ENCODE data around the gene RAPGEF6. TPM values are rescaled to one million over a fixed set of nuclear protein-coding genes. Genes with fewer than 3 reads are reported as not detected.
"Not testable (repeated sequence)": the region's sequence is repeated elsewhere in the genome, so short reads cannot be mapped to it uniquely, and the experiment has no call there.

RAPGEF6 gene
- total and polyA plus RNA-seq, 2 experiments from 2014 or later: 6.9 to 8.6 TPM

DNA sequence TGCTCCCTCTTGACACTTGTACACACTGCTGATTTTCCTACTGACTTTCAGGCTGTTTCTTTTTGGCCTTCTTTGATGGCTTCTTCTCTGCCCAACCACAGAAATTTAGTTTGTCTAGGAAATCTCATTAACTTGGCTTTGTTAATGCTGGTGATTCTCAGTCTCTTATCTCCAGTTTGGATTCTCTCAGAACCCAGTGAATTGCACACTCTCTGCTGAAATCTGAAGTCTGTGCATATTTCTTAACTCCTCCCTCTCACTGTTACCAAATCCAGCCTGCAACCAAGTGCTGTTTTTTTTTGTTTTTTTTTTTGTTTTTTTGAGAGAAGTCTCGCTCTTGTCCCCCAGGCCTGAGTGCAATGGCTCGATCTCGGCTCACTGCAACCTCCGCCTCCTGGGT lies 254.0 kb downstream of the RAPGEF6 start:
- no peaks in the 10 kb centered on the region for H3K9me2 ChIP-seq (ENCODE audit: insufficient read depth)
- WGBS, 2 experiments (ENCODE audit: low coverage in 1 of 2, low lambda C conversion rate in 2 of 2, missing lambda C conversion rate in 2 of 2): 97 to 98% methylated on average over 4 of the region's 4 CpGs
- in situ Hi-C loops (cut with MboI): loop anchor here (10.0 kb wide), 1 partner anchor 216 kb away; the partner anchor contains the start of gene HINT1
- H4K20me1 ChIP-seq (ENCODE audit: insufficient read depth): 0 out of 2 replicates have a peak, but pooled peaks cover 4% of the 10 kb centered on the region
- peaks cover 29% of the 10 kb centered on the region; the same call in 1 of the 2 replicates for H3K79me2 ChIP-seq (ENCODE audit: insufficient read depth)
- no peak overlapping the region for H3K27ac ChIP-seq
- no peak for TF ChIP-seq EZH2 (IDR thresholded peaks at IDR 0.05; ENCODE audit: insufficient read depth, poor library complexity, severe bottlenecking)
- no peak for TF ChIP-seq EZH2phosphoT487 (IDR thresholded peaks at IDR 0.05; ENCODE audit: insufficient read depth, low read depth)
- H3K4me2 ChIP-seq (ENCODE audit: unreplicated experiment): no peak overlapping the region
- no peak for DNase-seq
- 0 out of 2 replicates have a peak, but pooled peaks cover 7% of the 10 kb centered on the region for H3F3A ChIP-seq (ENCODE audit: insufficient read depth)
- no peak overlapping the region for H3K9ac ChIP-seq
- H3K36me3 ChIP-seq (ENCODE audit: low read depth): no peaks in the 10 kb centered on the region
- H3K4me1 ChIP-seq (ENCODE audit: insufficient read depth): 0 out of 2 replicates have a peak, but pooled peaks cover 8% of the 10 kb centered on the region
- no peak overlapping the region for H2AFZ ChIP-seq
- no peak overlapping the region for H3K4me3 ChIP-seq
- no peaks in the 10 kb centered on the region for H3K9me3 ChIP-seq (ENCODE audit: low read depth)
- H3K27me3 ChIP-seq (replicated peaks; ENCODE audit: insufficient read depth): no peaks in the 10 kb centered on the region

- peaks cover 33% of the 10 kb centered on the region; the same call in 1 of the 2 replicates for H3K79me2 ChIP-seq (ENCODE audit: insufficient read depth)
- not testable (repeated sequence) for H3F3A ChIP-seq (ENCODE audit: insufficient read depth); H4K20me1 ChIP-seq (ENCODE audit: insufficient read depth); DNase-seq; H3K27ac ChIP-seq; H3K4me2 ChIP-seq (ENCODE audit: unreplicated experiment); H3K9ac ChIP-seq; H3K4me1 ChIP-seq (ENCODE audit: insufficient read depth); H3K36me3 ChIP-seq (ENCODE audit: low read depth); H3K27me3 ChIP-seq (replicated peaks; ENCODE audit: insufficient read depth); H3K4me3 ChIP-seq; H3K9me2 ChIP-seq (ENCODE audit: insufficient read depth); H2AFZ ChIP-seq; H3K9me3 ChIP-seq (ENCODE audit: low read depth)
- in situ Hi-C loops (cut with MboI): loop anchor here (10.0 kb wide), 1 partner anchor 215 kb away; the partner anchor contains the start of gene HINT1
- WGBS, 2 experiments (ENCODE audit: low coverage in 1 of 2, low lambda C conversion rate in 2 of 2, missing lambda C conversion rate in 2 of 2): 92 to 95% methylated on average over 2 of the region's 2 CpGs
These were observed 254.8 kb downstream of the RAPGEF6 start for GRCh38 chr5:131380238-131380637.

DNA sequence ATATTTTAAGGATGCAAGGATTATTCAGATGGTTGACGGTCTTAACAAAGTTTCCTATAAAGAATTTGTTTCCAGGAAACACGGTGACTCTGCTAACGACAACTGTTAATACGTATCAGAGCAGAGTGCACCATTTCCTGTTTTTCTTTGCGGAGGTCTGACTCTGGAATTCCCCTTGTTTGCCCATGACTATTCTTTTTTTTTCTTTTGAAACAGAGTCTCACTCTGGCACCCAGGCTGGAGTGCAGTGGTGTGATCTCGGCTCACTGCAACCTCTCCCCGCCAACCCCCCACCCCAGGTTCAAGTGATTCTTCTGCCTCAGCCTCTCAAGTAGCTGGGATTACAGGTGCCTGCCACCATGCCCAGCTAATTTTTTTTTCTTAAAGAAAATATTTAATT lies 255.3 kb downstream of the RAPGEF6 start:
- Histone ChIP-seq H3F3A (ENCODE audit: insufficient read depth) (0 out of 2 replicates have a peak, but pooled peaks cover 7% of the 10 kb centered on the region), H3K4me3 (no peak overlapping the region), H2AFZ (no peak overlapping the region), H3K36me3 (ENCODE audit: low read depth) (no peaks in the 10 kb centered on the region), H3K9ac (no peak overlapping the region), H3K79me2 (ENCODE audit: insufficient read depth) (peaks cover 33% of the 10 kb centered on the region; the same call in 1 of the 2 replicates), H3K9me2 (ENCODE audit: insufficient read depth) (no peaks in the 10 kb centered on the region), H3K4me1 (ENCODE audit: insufficient read depth) (0 out of 2 replicates have a peak, but pooled peaks cover 8% of the 10 kb centered on the region), H3K9me3 (ENCODE audit: low read depth) (no peaks in the 10 kb centered on the region), H3K27me3 (replicated peaks; ENCODE audit: insufficient read depth) (no peaks in the 10 kb centered on the region), H3K27ac (no peak overlapping the region), H4K20me1 (ENCODE audit: insufficient read depth) (0 out of 2 replicates have a peak, but pooled peaks cover 4% of the 10 kb centered on the region), H3K4me2 (ENCODE audit: unreplicated experiment) (no peak overlapping the region)
- DNase-seq: no peak
- TF ChIP-seq EZH2phosphoT487 (IDR thresholded peaks at IDR 0.05; ENCODE audit: insufficient read depth, low read depth) (no peak), EZH2 (IDR thresholded peaks at IDR 0.05; ENCODE audit: insufficient read depth, poor library complexity, severe bottlenecking) (no peak)
- whole genome bisulfite sequencing, 2 experiments (ENCODE audit: low coverage in 1 of 2, low lambda C conversion rate in 2 of 2, missing lambda C conversion rate in 2 of 2): 91 to 95% methylated on average over 7 of the region's 7 CpGs
- in situ Hi-C loops (cut with MboI): loop anchor here (10.0 kb wide), 1 partner anchor 215 kb away; the partner anchor contains the start of gene HINT1

DNA sequence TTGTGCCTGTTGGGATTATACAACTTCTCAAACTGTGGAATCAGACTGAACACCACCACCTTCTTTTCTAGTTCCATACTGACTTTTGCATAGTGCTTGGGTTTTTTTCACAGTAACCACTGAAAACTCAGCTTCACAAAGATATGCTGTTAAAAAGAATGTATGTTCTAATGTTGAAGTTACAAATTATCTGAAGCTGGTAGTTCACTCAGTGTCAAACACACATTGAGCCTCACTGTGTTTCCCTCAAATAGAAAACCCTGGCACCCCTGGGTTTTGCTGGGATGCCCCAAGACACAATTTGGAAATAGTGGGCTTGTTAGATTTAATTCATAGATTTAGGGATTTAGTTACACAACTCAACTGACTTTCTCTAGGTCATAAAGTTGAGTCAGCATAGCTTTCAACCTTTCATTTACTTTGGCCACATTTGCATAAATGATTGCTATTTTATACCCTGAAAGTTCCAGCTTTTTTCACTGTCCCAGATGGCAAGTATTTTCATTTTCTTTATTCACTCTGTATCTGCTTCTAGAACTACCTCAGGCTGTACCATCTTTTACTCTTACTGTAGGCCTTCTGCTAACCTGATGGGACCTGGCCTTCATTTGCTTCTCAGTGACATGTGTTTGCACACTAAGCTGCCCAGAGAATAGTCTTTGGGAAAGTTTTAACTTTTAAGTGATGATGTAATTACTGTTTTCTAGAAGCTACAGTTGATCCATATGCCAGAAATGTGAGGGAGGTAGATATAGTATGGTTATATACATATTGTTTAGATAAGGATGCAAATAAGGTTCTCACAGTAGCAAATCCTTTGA lies 256.1 kb downstream of the RAPGEF6 start:
- Histone ChIP-seq H3K9ac (no peak overlapping the region), H2AFZ (no peak overlapping the region), H3F3A (ENCODE audit: insufficient read depth) (0 out of 2 replicates have a peak, but pooled peaks cover 7% of the 10 kb centered on the region), H3K79me2 (ENCODE audit: insufficient read depth) (peaks cover 33% of the 10 kb centered on the region; the same call in 1 of the 2 replicates), H4K20me1 (ENCODE audit: insufficient read depth) (0 out of 2 replicates have a peak, but pooled peaks cover 4% of the 10 kb centered on the region), H3K27ac (no peak overlapping the region), H3K27me3 (replicated peaks; ENCODE audit: insufficient read depth) (no peaks in the 10 kb centered on the region), H3K9me2 (ENCODE audit: insufficient read depth) (no peaks in the 10 kb centered on the region), H3K36me3 (ENCODE audit: low read depth) (no peaks in the 10 kb centered on the region), H3K4me3 (no peak overlapping the region), H3K4me1 (ENCODE audit: insufficient read depth) (0 out of 2 replicates have a peak, but pooled peaks cover 8% of the 10 kb centered on the region), H3K4me2 (ENCODE audit: unreplicated experiment) (no peak overlapping the region), H3K9me3 (ENCODE audit: low read depth) (no peaks in the 10 kb centered on the region)
- no peak for DNase-seq
- TF ChIP-seq EZH2phosphoT487 (IDR thresholded peaks at IDR 0.05; ENCODE audit: insufficient read depth, low read depth) (no peak), EZH2 (IDR thresholded peaks at IDR 0.05; ENCODE audit: insufficient read depth, poor library complexity, severe bottlenecking) (no peak)
- in situ Hi-C loops (cut with MboI): no loop called here

Measured in GM23248 (cell line).